GM21381 (cell line): ENCODE results near the gene ELF2.
A peak's percentile ranks its signal among the peaks of the same experiment; 100 is the strongest.
"Not testable (repeated sequence)": the region's sequence is repeated elsewhere in the genome, so short reads cannot be mapped to it uniquely, and the experiment has no call there.

Source experiments
- ATAC-seq: cut with Tn5 transposase; IDR thresholded peaks from one replicate; pipeline ENCODE4 v1.9.1; 2021; ENCODE audit warnings: mild to moderate bottlenecking, moderate library complexity; ENCODE audit not compliant: unreplicated experiment

Gene ELF2

DNA sequence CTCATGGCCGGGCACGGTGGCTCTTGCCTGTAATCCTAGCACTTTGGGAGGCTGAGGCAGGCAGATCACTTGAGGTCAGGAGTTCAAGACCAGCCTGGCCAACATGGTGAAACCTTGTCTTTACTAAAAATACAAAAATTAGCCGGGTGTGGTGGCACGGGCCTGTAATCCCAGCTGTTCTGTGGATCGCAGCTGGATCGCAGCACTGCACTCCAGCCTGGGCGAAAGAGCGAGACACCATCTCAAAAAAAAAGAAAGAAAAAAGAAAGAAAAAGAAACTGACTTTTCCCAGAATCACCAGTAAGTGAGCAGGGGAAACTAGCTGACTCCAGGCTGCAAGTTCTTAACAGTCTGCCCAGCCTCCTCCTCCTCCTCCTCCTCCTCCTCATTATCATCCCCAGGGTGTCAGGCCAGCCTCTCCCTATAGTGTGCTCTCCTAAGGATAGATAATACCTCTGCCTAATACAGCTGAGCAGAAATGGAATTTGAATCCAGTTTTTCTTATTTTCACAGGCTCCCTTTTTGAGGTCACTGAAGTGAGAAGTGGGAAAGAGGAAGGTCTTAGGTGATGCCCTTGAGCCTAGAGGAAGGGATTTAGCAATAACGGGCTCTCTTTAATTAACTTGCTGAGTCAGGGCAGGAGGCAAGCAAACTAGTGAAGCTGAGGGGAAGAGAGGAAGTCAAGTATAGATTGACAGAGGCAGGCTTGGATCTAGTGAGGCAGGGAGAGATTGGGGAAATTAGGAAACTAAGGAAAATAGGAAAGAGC is 11.8 kb upstream of the ELF2 start:
- ATAC-seq: no peak

DNA sequence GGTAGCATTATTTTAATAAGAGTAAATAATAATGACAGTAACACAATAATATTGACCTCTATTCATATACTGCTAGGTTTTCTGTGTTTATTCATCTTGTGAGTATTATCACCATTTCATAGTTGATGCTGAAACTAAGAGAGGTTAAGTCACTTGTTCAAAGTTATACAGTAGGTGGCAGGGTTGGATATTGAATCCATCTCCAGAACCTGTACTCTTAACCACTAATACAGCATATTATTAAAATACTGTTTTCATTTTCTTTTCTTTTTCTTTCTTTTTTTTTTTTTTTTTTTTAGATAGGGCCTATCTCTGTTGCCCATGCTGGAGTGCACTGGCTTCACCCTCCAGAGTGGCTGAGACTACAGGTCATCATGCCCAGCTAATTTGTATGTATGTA is 7.1 kb upstream of the ELF2 start:
- no peak for ATAC-seq

DNA sequence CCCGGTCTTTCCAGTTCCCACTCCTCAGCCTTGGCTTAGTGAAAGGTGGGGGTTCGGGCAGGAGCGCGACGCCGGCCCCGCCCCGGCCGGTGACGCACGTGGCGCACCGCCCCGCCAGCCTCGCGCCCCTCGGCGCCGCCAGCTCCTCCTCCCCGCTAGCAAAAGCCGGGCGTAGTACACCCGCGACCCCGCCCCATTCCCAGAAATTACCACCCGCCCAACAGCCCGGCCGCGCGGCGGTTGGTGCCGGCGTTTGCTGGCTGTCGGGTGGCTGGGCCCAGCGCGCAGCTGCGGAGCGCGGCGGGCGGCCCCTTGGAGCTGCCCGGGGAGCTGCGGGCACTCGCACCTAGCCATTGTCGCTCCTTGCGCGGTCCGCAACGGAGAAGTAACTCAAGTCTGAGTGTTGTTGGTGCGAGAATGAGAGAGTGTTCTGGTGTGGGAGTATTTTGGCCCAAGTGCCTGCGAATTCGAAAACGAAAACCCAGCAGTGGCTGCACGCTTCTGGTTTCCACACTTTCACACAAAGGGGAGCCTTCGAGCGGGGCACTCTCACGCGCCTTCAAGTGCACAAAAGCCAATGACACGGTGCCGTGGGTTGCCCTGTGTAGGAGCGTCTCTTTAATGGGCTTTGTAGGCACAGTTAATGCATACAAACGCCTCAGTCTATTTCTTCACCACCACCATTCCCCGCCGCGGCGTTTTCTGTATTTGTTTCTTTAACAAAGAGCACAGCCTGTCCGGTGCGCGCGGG is 1.0 kb upstream of the ELF2 start:
- ATAC-seq: peak; percentile 65

DNA sequence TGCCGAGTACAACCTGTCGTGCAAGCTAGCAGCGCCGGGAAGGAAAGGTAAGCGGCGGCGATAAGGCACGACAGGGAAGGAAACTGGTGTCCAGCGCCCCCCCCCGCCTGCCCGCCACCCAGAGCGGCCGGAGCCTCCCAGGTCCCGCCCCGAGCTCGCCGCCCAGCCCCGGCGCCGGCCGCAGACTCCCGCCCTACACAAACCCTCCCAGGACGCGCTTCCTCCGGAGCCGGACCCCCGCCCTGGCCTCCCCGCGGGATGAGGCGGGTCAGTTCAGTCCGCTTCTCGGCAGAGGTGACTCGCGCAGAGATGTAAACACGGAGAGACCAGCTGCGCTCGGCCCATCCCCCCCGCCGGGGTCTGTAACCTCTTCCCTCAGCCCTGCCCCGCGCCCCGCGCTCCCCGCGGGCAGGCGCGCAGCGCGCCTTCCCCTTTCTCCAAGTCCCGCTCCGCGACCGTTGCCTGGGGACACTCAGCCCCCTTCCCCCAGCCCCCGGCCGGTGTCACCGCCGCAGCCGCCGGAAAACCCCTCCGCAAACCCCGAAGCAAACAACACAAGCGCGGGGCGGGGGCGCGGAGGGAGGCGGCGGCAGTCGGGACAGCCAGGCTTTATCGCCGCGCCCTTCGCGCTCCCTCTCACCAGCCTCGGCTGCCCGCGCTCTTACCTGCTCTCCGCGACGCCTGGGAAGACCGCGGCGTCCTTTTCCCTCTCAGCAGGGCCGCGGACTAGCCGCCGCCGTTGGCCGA is 543 bp downstream of the ELF2 start:
- ATAC-seq: peak; percentile 13

DNA sequence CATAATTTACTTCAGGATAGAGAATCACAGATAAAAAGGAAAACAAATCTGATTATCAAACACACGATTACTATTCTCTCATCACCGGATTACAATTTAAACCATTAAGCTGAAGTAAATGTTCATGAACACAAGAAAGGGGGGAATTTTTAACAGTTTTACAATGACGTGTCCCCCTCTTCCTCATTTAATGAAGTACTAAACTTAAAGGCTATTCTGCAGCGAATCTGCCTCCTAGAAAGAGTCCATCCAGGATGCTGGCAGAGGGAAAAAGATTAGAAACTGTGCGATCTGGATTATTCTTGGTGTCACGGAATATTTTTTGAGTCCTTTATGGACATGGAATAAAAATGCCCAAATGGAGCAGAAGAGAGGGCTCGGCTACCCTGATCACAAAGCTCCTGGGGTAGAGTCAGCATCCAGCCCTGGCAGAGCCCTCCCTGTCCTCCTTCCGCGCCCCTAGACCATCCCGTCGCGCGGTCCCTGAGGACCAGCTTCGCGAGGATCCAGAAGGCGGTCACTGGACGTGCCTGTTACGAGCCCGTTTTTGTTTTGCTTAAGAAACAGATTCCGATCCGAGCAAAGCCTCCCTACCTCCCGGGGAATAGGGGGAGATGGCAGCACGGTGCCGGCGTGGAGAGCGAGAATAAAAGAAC is 1.2 kb downstream of the ELF2 start:
- ATAC-seq: no peak

DNA sequence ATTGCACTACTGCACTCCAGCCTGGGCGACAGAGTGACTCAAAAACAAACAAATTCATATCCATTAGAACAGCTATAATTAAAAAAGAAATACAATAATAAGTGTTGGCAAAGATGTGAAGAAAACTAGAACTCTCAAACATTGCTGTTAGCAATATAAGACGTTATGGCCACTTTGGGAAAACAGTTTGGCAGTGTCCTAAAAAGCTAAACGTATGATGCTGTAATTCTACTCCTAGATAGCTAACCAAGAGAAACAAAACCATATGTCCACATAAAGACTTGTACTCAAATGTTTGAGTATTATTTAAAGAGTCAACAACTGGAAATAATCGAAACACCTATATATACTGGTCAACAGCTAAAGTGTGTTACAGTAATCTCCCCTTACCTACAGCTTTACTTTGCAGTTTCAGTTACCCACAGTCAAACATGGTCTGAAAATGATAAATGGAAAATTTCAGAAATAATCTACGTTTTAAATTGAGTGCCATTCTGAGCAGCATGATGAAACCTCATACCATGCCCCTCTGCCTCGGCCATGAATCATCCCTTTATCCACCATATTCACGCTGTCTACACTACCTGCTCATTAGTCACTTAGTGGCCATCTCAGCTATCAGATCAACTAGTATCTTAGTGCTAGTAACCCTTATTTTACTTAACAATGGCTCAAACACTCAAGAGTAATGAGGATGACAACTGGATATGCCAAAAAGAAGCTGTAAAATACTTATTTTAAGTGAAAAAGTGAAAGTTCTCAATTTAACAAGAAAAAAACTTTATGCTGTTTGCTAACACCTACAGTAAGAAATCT is 4.9 kb downstream of the ELF2 start:
- ATAC-seq: no peak

DNA sequence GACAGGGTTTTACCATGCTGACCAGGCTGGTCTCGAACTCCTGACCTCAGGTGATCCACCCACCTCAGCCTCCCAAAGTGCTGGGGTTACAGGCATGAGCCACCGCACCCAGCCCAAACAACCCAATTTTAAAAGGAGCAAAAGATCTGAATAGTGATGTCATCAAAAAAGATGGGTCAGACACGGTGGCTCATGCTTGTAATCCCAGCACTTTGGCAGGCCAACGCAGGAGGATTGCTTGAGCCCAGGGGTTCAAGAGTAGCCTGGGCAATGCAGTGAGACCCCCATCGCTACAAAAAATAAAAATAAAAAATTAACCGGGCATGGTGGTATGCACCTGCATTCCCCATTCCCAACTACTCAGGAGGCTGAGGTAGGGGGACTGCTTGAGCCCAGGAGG is 6.1 kb downstream of the ELF2 start:
- ATAC-seq: no peak

DNA sequence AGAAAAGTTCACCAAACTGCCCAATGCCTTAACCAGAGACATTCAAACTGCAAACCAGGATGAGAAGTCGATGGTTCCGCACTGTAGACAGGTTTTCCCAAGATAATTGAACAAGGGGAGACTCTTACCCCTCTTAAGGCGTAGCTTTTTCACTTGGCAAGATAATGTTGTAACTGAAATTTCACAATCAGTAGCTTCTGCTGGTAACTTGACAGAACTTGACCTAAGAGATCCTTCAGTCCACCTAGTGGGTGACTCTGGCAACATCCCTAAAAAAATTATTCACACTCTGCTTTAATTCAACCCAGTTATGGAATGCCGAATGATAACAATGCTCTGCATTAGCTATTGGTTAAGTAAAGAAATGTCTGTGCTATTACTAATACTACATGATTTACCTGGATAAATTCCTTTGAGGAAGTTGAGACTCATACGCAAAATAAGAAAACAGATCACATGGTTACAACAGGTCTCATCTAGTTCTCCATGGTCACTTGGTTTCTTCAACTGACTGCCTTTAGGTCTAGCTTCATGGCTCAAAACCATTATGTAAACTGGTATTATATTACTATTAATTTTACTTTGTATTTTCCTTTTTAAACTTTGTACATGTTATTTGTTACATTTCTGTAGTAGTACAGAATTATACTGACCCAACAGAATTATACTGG is 9.1 kb downstream of the ELF2 start:
- ATAC-seq: no peak

DNA sequence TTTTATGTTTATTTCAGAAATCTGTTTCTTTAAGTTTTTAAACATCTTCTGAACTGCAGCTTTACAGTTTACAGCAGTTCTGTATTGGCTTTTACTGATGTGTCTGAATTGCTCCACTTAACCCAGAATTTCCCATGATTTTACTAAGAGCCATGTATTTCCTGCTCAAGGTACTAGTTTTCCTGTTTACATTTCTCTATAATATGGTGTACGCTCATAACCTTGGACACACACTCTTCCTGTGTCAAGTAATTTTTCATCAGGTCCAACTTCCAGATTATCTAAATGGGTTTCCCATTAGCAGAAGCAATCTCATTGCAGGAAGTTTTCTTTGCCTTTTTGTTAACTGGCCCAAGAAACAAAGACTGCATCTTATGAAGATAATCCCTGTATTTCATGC is 12.3 kb downstream of the ELF2 start:
- no peak for ATAC-seq

DNA sequence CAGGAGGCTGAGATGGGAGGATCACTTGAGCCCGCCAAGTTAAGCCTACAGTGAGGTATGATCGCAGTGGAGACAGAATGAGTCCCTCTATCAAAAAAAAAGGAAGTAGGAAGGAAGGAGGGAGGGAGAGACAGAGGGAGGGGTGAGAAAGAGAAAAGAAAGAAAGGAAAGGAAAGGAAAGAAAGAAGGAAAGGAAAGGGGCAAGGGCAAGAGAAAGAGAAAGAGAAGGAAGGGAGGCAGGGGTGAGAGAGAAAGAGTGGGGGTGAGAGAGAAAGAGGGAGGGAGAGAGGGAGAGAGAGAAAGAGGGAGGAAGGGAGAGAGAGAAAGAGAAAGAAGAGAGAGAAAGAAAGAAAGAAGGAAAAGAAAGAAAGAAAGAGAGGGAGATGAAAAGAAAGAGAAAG is 13.2 kb downstream of the ELF2 start:
- ATAC-seq: no peak

DNA sequence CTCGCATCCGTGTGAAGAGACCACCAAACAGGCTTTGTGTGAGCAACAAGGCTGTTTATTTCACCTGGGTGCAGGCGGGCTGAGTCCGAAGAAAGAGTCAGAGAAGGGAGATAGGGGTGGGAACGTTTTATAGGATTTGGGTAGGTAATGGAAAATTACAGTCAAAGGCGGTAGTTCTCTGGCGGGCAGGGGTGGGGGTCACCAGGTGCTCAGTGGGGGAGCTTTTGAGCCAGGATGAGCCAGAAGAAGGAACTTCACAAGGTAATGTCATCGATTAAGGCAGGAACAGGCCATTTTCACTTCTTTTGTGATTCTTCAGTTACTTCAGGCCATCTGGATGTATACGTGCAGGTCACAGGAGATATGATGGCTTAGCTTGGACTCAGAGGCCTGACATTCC is 19.0 kb downstream of the ELF2 start:
- ATAC-seq: not testable (repeated sequence)

DNA sequence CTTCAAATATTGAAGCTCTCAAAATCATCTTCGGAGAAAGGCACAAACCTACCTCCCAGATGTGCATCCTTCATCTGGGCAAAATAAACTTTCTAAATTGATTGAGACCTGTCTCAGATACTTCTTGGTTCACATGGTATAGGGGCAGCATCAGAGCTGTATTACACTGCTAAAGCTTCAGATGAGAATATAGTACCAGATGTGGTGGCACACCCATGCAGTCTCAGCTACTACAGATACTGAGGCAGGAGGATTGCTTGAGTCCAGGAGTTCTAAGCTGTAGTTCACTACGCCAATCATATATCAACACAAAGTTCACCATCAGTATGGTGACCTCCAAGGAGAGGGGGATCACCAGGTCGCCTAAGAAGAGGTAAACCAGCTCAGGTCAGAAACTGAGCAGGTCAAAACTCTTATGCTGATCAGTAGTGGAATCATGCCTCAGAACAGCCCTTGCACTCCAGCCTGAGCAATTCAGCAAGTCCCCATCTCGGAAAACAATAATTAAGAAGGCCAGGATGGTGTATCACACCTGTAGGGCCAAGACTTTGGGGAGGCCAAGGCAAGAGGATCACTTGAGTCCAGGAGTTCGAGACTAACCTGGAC is 22.0 kb downstream of the ELF2 start:
- ATAC-seq: no peak

DNA sequence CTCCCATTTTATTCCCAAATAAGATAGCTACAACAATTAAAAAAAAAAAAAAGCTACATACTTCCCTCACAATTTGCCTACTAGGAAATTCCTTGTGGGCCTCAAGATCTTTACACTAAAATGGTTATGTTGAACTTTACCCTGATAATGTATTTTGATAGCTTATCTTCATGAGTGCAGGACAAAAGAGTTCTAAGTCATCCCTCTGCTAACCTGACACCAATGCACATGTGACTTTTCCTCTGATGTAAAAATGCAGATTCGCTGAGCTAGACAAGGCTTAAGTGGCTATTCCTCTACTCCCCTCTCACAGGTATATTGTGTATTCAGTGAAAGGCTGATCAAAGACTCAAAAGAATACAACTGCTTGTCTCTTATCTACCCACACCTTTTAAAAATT is 22.5 kb downstream of the ELF2 start:
- no peak for ATAC-seq

DNA sequence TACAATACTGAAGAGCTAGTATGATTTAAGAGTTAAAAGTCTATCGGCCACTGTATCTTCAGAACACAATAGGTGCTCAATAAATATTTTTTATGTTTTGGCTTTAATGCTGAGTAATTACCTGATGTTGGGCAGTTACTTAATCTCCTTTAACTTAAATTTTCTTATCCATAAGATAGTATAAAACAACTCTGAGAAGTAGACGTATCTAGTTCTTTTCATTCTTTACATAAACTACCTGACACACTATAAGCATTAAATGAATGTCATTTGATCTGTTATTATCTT is 22.9 kb downstream of the ELF2 start:
- no peak for ATAC-seq

DNA sequence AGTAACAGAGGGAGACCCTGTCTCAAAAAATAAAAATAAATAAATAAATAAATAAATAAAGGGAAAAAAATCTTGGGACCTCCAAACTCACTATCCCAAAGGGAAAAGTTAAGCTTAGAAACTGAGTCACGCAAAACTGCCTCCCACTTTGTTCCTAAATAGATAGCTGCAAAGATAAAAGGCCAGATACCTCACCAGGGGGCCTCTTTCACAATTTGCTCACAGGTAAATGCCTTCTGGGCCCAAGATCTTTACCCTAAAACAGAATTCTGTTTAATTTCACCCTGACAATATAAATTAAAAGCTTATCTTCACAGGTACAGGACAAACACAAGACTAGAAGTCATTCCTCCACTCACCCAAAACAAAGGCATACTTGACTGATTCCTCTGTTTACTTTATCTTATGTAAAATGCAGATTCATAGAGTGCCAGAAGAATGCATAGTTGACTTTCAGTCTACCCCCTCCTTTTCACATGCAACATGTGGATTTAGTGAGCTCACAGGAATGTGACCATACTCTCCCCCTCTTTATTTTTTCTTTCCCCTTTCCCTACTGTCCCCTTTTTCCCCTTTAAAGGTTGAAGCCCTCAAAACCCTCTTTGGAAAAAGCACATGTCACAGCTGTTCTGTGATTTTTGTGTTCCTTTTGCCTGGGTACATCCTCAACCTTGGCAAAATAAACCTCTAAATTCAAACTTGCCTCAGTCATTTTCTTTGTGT is 23.4 kb downstream of the ELF2 start:
- ATAC-seq: no peak

DNA sequence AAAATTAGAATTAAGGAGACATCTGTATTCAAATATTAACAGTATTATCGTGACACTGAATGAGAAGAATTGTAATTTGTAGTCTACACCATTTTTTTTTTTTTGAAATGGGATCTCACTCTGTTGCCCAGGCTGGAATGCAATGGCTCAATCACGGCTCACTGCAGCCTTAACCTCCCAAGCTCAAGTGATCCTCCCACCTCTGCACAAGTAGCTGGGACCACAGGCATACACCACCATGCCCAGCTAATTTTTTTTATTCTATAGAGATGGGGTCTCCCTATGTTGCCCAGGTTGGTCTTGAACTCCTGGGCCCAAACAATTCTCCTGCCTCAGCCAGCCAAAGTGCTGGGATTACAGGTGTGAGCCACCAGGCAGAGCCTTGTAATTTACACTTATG is 24.8 kb downstream of the ELF2 start:
- ATAC-seq: no peak

DNA sequence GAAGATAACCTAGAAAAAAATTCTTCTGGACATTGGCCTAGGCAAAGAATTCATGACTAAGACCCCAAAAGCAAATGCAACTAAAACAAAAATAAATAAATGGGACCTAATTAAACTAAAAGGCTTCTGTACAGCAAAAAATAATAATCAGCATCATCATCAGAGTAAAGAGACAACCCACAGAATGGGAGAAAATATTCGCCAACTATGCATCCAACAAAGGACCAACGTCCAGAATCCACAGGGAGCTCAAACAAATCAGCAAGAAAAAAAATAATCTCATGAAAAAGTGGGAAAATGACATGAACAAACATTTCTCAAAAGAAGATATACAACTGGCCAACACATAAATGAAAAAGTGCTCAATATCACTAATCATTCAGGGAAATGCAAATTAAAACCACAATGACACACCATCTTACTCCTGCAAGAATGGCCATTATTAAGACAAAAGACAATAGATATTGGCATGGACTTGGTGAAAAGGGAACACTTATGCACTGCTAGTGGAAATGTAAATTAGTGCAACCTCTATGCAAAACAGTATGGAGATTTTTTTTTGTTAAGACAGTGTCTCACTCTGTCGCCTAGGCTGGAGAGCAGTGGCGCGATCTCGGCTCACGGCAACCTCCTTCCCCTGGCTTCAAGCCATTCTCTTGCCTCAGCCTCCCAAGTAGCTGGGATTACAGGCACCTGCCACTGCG is 29.9 kb downstream of the ELF2 start:
- no peak for ATAC-seq

DNA sequence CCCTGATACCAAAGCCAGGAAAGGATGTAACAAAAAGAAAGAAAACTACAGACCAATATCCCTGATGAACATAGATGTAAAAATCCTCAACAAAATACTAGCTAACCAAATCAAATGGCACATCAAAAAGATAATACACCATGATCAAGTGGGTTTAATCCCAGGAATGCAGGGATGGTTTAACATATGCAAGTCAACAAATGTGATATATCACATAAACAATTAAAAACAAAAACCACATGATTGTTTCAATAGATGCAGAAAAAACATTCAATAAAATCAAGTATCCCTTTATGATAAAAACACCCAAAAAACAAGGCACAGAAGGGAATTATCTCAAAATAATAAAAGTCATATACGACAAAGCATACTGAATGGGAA is 31.5 kb downstream of the ELF2 start:
- ATAC-seq: no peak
